NCI-H774 (cell line): ENCODE results near the gene SLC25A51.
A peak's percentile ranks its signal among the peaks of the same experiment; 100 is the strongest.
"Not testable (repeated sequence)": the region's sequence is repeated elsewhere in the genome, so short reads cannot be mapped to it uniquely, and the experiment has no call there.

Experiments
- DNase-seq: peaks from one replicate; lab custom pipeline; 2025; lab: John Stamatoyannopoulos, UW

The SLC25A51 gene

DNA sequence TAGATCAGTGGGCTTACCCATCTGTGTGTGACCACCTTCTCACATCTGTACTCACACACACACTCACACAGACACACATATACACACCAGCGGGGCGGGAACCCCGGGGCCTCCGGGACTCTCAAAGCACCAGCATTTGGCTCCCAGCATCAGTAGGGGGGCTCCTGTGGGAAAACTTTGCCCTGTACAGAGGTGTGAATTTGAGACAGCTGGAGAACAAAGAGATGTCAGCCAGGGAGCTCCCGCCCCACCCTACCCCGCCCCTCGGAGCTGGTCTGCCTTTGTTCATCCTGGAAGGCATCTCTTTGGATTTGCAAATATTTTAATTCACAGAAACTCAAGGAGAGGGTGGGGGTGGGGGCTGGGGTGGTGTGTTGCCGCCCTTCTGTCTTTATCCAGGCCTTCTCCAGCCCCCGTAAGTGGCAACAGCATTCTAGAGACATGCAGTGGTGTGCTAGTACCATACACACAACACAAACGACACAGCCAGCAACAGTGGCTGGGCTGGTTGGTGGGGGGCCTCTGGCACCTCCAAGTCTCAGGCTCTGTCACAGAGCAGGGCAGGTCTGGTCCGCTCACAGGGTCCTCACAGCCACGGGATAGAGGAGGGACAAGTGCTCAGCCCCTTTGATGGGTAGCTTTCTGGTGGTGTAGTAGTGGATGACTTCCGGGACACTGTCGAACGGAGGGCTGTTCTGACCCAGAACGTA, 15.5 kb upstream of the SLC25A51 start:
- DNase-seq = no peak

DNA sequence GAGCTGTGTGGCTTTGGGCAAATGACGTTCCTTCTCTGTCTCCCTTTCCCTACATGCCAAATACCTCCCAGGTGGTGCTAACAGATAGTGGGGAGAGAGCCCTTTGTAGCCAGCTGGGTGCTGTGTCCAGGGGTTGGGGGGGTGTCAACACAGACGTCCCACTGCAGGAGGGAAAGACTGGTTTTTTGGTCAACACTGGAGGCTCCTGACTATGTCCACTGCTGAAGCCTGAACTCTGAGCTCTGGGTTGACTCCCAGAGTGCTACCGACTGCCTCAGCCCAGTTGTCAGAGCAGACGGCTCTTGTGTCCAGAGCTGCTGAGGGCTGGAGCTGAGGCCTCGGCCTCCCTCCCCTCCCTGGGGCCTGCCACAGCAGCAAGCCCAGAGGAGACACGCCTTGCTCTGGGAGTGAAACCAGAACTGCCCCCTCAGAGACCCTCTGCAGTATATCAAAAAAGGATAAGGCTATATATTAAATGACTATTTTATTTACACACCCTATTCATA, 14.8 kb upstream of the SLC25A51 start:
- no peak for DNase-seq

DNA sequence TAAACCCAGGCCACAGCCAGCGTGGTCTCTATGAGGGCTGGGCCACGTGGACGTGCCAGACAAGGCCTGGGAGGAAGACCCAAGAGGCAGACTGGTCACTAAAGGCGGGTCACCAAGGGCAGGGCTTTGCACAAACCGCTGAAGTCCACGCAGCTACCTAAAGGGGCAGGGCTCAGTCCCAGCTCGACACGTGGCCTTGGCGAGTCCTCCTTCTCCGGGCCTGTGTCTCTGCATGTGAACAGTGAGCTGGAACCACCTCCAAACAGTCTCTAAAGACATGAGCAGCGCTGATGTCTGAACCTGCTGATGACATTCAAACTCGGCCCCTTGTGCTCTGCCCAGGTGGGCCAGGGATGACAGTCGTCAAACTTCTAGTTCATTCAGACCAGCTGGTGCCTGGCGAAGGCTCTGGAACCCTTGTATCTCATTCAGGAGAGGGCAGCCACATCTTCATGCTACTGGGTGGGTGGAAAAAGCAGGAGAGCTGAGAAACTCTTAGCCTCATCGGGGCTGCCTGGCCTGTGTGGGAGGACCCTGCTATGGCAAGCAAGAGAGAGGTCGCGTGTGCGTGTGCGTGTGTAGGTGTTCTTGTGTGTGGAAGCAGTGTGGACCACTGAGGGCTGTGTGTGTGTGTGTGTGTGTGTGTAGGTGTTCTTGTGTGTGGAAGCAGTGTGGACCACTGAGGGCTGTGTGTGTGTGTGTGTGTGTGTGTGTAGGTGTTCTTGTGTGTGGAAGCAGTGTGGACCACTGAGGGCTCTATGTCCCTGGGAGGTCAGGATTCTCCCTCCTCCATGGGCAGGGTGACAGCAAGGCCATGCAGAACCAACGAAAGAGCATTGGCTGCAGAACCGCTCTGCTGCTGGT, 14.1 kb upstream of the SLC25A51 start:
- DNase-seq = no peak

DNA sequence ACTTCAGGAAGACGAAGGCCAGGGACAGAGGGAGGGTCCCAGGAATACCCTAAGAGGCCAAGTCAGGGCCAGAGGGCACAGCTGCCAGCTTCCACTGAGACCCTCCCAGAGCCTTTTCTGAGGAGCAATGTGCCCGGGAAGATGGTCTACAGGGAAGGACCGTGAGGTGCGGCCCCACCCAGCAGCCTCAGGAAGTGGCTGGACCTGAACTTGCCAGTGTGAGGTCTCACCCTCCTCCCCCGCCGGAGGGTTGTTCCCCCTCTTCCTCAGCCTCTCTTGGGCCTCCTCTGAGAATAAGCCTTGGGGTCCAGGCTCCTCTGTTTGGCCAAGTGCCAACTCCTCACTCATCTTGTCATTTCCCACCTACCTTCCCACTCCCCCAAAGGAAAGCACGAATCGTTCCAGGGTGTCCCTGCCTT, 13.4 kb upstream of the SLC25A51 start:
- no peak for DNase-seq

DNA sequence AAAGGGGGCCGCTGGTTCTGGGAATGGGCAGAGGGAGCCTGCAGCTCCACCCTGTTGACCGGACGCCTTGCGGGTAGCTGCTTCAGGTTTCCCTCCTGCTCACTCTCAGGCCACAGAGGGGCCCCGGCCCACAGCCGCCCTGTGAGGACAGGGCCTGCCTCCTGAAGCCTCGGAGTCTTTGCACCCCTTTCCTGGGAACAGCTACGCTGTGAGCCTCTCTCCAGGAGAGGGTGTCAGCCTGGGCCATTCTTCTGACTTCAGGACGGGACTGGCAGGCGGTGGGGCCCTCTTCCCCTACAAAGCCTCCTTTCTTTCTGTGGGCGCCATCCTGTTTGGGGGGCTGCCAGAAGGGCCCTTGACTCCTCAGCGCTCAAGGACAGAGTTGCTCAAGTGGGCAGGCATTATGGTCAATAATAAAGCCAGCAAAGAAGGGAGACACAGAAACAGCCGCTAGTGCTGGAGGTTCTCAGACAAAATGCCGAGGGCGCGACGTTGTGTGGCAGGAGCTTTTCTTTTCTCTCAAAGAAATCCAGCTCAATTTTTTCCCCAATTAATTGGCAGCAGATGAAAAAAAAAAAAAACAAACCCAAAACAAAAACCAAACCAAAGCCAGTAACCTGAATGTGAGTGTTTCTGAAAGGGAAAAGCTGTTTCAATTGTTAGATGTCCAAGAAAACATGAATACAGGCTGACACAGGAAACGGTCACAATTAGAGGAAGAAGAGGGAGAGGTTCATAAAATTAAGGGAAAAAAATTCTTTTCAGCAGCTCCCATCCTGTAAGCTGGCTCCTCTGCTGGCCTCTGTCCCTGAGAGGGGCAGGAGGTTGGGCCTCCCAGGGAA, 12.8 kb upstream of the SLC25A51 start:
- no peak for DNase-seq

DNA sequence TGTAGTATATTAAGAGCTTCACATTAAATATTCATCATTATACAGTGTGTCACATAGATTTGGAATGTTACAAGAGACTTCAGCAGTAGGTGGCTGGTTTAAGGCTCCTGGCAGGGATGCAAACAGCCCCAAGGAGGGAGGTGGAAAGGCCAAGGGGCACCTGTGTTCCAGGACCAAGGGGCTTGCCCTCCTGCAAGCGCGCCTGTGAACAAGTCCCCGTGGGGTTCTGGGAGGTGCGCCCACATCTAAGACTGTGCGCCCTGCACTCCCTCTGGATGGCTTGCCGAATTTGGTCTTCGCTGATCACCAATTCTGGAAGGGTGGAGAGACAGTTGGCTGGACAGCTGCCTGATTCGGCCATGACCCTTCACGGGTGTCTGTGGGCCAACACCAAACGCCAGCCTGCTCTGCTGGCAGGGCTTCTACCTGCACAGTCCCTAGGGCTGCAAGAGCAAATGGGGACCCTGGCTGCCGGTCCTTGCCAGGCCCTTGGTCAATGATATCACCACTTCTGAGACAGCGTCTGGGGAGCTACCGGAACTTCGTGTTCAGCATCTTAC, 12.1 kb upstream of the SLC25A51 start:
- no peak for DNase-seq

DNA sequence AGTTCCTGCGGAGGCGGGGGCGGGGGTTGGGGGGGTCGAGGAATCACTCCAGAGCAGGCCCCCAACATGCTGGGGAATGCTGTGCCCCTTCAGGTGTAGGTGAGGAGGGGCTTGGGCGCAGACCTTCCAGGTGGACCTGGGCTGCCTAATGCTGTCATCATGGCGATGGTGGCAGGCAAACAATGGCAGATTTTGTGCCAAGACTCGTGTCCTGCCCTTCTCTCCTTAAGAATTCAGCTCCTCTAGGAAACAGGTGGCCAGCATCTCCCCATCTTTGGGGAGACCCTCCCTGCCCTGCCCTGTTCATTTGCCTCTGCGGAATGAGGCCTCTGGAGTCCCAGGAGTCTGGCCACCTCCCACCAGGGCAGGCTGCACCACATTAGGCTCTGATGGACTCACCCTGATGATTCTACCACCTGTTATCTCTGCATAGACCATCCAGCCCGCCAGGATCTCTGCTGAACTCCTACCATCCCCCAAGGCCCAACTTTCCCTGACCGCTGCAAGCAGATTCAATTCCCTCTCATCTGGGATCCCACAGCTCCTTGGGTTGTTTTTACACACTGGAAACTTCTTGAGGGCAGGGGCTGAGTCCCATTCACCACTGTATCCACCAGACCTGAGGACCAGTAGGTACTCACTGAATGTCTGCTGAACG, 10.9 kb upstream of the SLC25A51 start:
- DNase-seq = no peak

DNA sequence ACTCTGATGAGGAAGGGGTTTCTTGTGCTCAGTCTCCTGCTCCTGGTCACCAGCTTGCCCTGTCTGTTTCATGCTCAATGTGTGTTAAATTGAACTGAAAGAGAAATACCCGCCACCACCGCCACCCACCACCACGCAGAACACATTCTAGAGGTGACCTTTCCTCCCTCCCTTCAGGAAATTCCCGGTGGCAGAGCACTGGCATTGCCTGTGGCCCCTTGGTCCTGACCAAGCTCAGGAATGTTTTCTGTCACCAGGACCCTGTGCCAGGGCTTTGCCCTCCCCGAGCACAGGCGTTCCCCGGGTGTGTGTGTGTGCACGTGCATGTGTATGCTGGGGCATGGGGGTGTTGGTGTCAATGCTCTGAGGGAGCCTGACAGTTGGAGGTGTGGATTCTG, 10.2 kb upstream of the SLC25A51 start:
- no peak for DNase-seq

DNA sequence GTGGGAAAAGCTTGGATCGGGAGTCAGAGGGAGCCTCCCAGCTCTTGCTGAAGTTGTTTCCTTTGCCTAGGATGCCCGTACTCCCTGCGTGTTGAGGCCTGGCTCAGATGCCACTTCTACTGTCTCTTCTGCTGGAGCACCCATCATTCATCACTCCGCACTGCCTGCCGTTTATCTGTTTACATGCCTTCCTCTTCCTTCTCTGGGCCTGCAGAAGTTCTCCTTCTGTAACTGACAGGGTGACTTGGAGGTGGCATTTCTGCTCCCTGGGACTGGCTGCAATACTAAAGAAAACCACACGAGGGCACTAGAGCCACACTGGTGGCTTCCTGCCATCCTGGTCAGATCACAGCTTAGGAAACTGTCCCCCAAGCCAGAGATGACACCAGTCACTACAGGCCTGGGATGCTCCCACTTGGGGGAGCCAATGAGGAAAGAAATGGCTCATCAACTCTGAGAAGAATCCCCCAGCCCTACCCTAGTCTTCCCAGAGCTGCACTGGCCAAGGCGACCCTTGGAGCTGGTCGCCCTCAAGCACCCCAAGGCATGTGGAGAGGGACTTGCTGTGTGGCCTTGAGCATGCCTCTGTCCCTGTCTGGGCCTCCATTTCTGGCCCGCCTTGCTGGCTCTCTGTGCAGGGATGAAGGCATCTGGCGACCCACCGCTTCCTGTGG, 9.7 kb upstream of the SLC25A51 start:
- DNase-seq = peak; percentile 42

DNA sequence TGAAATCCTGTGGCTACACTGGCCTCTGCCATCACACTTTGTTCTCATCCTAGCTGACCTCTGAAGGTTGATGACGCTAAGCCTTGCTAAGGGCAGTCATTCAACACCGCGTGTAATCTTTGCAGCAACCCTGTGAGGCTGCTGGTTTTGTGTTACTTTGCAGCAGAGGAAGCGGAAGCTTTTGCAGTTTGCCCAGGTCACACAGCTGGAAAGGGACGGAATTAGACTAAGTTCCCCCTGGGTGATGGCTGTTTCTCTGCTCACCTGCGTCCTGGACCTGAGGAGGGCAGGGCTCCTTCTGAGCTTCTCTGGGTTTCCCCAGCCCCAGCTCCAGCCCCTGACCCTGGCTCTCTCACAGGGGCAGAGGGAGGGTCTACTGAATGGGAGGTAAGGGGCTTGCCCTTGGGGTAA, 7.3 kb upstream of the SLC25A51 start:
- DNase-seq = no peak

DNA sequence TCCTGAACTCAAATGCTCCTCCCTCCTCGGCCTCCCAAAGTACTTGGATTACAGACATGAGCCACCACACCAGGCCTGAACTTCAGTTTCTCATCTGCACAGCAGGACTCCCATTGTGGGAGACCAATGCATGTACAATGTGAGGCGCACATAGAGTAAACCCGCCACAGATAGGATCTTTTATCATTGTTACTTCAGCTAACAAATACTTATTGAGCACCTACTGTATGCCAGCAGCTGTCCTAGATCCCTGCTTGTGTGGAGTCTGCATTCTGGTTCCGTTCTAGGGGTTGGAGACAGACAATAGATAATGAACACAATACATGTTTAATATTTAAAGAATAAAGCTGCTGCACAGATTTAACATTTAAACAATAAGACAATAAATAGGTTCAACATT, 6.3 kb upstream of the SLC25A51 start:
- no peak for DNase-seq

DNA sequence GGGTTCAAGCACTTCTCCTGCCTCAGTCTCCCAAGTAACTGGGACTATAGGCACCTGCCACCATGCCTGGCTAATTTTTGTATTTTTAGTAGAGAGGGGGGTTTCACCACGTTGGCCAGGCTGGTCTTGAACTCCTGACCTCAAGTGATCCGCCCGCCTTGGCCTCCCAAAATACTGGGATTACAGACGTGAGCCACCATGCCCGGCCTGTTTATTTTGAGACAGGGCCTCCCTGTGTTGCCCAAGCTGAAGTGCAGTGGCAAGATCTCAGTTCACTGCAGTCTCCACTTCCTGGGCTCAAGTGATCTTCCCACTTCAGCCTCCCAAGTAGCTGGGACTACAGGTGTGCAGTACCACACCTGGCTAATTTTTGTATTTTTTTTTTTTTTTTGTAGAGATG, 5.9 kb upstream of the SLC25A51 start:
- not testable (repeated sequence) for DNase-seq

DNA sequence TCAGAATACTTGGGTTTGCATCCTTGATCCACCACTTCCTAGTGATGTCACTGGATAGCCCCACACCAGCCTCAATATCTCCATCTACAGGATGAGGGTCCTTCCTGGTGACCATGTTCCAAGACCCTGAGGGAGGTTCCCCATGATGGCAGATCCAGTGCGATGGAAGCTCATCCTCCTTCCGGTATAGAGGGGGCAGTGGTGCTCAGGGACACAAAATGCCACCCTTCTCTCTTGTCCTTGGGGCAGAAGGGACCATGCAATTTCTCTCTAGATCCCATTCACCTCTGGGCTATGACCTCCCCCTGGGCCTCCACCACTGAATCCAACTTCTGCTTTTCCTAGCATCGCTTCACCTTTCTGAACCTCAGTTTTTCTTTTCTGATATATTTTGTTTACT, 5.4 kb upstream of the SLC25A51 start:
- no peak for DNase-seq

DNA sequence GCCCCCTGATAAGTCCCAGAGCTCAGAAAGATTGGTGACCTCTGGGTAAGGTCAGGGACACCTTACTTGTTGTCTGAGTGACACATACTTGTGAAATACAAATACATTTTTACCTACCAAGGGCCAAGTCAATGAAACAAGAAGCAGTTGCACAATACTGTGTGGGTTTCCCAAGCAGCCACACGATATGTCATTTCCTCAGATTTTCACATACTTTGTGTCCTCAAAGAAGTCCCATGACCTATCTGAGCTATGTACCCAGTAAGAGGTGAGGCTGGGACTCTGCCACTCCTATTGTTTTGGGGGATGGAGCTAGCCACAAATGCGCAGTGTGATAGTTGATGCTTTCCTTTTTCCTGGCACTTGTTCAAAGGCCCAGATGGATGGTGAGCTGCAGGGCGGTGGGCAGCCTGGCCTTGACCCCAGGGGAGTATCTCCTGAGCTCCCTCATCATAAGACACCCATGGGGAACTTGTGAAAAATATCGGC, 4.8 kb upstream of the SLC25A51 start:
- no peak for DNase-seq

DNA sequence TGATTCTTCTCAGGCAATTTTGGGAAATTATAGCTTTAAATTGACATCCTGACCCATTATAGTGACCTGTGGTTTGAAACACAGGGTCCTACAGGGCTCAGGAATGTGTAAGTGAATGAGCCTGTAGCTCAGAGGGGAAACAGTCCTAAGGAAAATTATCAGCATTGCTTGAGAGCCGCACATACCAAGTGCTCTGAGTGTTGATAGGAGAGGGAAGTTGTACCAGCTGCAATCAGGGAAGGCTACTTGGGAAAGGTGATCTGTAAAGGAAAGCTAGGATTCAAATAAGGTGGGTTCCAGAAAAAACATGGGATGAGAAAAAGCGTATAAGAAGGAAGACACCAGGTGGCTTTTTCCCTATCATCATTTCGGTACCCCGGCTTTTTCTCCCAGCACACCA, 4.4 kb upstream of the SLC25A51 start:
- DNase-seq = no peak

DNA sequence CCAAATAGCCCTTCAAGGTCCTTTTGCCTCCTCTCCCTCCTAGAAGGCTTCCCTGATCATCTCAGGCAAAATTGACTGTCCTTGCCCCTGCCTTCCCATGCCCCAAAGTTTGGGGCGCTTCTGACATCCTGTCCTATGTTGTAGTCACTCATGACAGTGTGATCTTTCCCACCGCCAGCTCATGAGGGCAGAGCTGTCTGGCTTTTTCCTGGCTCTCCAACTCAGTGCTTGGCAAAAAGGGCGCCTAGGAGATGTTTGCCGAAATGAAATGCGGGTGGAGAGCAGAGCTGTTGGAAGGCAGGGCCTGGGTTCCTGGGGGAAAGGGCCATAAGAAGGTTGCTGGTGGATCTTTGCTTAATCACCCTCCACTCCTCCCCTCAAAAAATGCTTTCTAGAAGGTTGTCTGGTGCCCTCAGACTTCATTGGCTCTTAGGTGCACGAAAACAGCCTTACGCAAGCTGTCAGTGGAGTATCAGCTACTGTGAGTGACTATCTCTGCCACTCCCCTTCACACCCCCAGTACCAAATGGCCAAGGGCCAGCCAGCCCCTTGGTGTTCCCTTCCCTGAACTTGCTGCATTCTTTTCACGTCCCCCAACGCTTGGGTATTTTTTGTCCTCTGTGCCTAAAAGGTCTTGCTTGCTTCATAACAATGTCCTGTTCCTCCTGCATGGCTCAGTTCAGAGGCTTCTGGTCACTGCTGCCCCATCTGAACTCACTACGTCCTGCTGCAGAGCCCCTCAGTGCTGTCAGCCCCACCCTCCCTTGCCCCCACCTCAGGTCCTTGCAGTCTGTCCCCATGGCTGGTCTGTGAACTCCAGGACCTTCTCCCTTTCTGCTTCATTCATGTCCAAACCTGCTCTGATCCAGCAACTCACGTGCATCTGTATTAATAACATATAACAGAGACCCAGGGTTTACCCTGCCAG, 2.6 kb upstream of the SLC25A51 start:
- DNase-seq = no peak

DNA sequence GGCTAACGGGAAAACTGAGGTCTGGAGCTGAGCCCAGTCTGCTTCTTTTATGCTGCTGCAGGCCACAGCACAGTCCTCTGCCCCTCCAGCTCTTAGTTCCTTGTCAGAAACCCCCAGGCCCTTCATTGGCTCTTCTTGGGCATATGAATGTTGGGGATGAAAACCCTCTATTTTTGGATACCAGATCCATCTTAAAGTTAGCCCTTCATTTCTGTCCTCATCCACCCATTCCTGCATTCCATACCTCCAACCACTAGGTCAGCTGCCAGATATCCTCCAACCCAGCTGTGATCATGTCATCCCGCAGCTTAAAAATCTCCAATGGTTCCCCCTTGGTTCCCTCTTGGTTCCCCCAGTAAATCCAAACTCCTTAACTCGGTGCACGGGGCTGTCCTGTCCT, 1.8 kb upstream of the SLC25A51 start:
- DNase-seq = no peak

DNA sequence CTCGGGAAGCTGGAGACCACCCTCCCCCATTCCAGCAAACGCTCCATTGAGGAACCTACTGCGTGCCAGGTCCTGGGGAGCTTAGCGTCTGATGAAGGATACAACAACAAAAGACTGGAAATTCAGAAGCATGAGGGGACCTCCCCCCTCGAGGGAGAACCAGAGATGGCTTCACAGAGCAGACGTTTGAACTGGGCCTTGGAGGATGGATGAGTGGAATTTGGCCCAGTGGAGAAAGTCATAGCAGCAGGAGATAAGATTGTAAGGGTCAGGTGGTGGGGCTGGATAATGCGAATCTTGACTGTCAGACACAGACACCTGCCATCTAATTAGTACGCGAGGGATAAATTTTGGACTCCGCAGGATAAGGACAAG, 1.2 kb upstream of the SLC25A51 start:
- no peak for DNase-seq

DNA sequence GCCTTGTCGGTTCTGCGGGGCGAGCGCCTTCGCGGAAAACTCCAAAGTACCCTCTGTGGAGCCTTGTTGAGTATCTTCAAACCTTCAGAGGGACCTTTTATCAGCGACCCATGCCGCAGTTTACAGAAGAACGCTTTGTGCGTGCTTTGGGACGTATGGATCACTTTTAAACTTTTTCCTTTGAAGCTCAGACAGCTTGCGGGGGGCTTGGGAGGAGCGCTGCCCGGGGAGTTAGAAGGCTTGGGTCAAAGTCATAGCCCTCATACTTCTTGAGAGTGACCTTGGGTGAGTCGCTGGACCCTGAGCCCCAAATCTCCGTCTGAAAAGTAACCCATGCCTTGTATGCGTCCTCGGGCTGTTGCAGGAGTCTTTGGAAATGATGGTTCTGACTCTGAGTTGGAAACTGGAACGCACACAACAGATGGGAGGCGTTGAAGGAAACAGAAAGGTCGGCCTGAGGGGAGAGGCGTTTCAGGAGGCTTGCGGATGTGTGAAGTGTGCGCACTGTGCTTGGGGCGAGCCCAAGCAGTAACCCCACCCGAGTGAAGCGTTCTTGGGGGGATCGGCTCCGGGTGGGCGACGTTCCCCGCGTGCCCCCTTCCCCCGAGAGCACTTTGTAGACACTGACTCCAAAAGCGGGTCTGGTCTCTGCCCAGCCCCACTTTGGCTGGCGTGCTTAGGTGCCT, 661 bp upstream of the SLC25A51 start:
- DNase-seq = peak; percentile 4
